Liver (tissue), 9 donors: Measurements from ENCODE around the gene SERPINI1. TPM values are rescaled to one million over a fixed set of nuclear protein-coding genes. Genes with fewer than 3 reads are reported as not detected.

ENCODE experiments used
- DNase-seq: peaks from one replicate; pipeline ENCODE4 v3.0.0-alpha.2; 2017; ENCODE audit warnings: low spot score
- H3K27ac ChIP-seq, 2 donors: one replicate each; pipeline ENCODE4 v1.7.0; 2013; ENCODE audit warnings: inconsistent platforms in 2 of 2, low read length in 2 of 2, control low read depth in 1 of 2, low read depth in 1 of 2, mild to moderate bottlenecking in 1 of 2
- H3K27me3 ChIP-seq, 4 donors: one replicate each; pipeline versions ENCODE4 v1.6.1 to v1.7.0; 2013; ENCODE audit warnings: low read length in 3 of 4, inconsistent platforms in 1 of 4, mild to moderate bottlenecking in 1 of 4, moderate library complexity in 1 of 4; ENCODE audit not compliant: control insufficient read depth in 4 of 4, insufficient read depth in 4 of 4
- H3K36me3 ChIP-seq, 4 donors: one replicate each; pipeline versions ENCODE4 v1.6.1 to v1.7.0; 2013; ENCODE audit warnings: low read length in 3 of 4, mild to moderate bottlenecking in 3 of 4, low read depth in 1 of 4, moderate library complexity in 1 of 4; ENCODE audit not compliant: control insufficient read depth in 4 of 4, insufficient read depth in 3 of 4
- H3K4me1 ChIP-seq, 4 donors: one replicate each; pipeline versions ENCODE4 v1.6.1 to v1.7.0; 2013; ENCODE audit warnings: low read length in 3 of 4, mild to moderate bottlenecking in 3 of 4, moderate library complexity in 1 of 4; ENCODE audit not compliant: control insufficient read depth in 4 of 4, insufficient read depth in 4 of 4
- H3K4me3 ChIP-seq, 3 donors: one replicate each; pipeline versions ENCODE4 v1.6.1 to v1.7.0; 2013; ENCODE audit warnings: low read length in 3 of 3, control low read depth in 1 of 3, low read depth in 1 of 3, mild to moderate bottlenecking in 1 of 3
- H3K9ac ChIP-seq, 2 donors: one replicate each; pipeline ENCODE4 v1.7.0; 2013; ENCODE audit warnings: low read length in 2 of 2, mild to moderate bottlenecking in 2 of 2, moderate library complexity in 2 of 2, control low read depth in 1 of 2, low read depth in 1 of 2
- H3K9me3 ChIP-seq, 4 donors: one replicate each; pipeline versions ENCODE4 v1.6.1 to v1.7.0; 2013; ENCODE audit warnings: low read length in 3 of 4; ENCODE audit not compliant: control insufficient read depth in 4 of 4
- ATF3 ChIP-seq: IDR thresholded peaks from 2 replicates; pipeline ENCODE4 v1.6.1; 2016; ENCODE audit warnings: antibody characterized with exemption
- CTCF ChIP-seq: fragments of 150-350 bp; IDR thresholded peaks from 2 replicates; pipeline ENCODE4 v1.5.1; 2017; ENCODE audit warnings: improper control_type of control experiment, low read depth, low read length; ENCODE audit not compliant: missing input control
- EGR1 ChIP-seq, 2 donors: IDR thresholded peaks; 2 replicates each; pipeline ENCODE4 v1.6.1; 2016 to 2018; ENCODE audit warnings: antibody characterized with exemption in 2 of 2, low read depth in 2 of 2
- FOXA1 ChIP-seq: IDR thresholded peaks from 2 replicates; pipeline ENCODE4 v1.6.1; 2016; ENCODE audit warnings: antibody characterized with exemption
- FOXA2 ChIP-seq: IDR thresholded peaks from 2 replicates; pipeline ENCODE4 v1.6.1; 2016; ENCODE audit warnings: antibody characterized with exemption
- GABPA ChIP-seq, 2 donors: IDR thresholded peaks in 1 of 2; conservative IDR thresholded peaks in 1 of 2; 2 replicates each; pipeline ENCODE4 v1.6.1; 2016; ENCODE audit warnings: antibody characterized with exemption in 2 of 2, mild to moderate bottlenecking in 1 of 2, moderate library complexity in 1 of 2
- MAX ChIP-seq: IDR thresholded peaks from 2 replicates; pipeline ENCODE4 v1.6.1; 2016; ENCODE audit warnings: antibody characterized with exemption
- NR2F2 ChIP-seq: IDR thresholded peaks from 2 replicates; pipeline ENCODE4 v1.6.1; 2016; ENCODE audit warnings: antibody characterized with exemption
- RAD21 ChIP-seq, 2 donors: IDR thresholded peaks; 2 replicates each; pipeline ENCODE4 v1.6.1; 2016; ENCODE audit warnings: antibody characterized with exemption in 2 of 2, mild to moderate bottlenecking in 2 of 2
- SP1 ChIP-seq: IDR thresholded peaks from 2 replicates; pipeline ENCODE4 v1.6.1; 2018; ENCODE audit warnings: antibody characterized with exemption, mild to moderate bottlenecking
- TAF1 ChIP-seq: conservative IDR thresholded peaks from 2 replicates; pipeline ENCODE4 v1.6.1; 2016; ENCODE audit warnings: antibody characterized with exemption, mild to moderate bottlenecking
- YY1 ChIP-seq: IDR thresholded peaks from 2 replicates; pipeline ENCODE4 v1.6.1; 2016; ENCODE audit warnings: antibody characterized with exemption, mild to moderate bottlenecking
- ZBTB33 ChIP-seq: IDR thresholded peaks from 2 replicates; pipeline ENCODE4 v1.6.1; 2016; ENCODE audit warnings: antibody characterized with exemption
- WGBS: extraction: QIAGEN DNeasy Blood & Tissue Kit; methylation state at CpG from one replicate; pipeline ENCODE4 v1.1.7; 2013; 5-methylcytosine and 5-hydroxymethylcytosine counted together
- polyA plus RNA-seq, 2 donors: library from polyadenylated mRNA; stranded (reverse) in 1 of 2; unstranded in 1 of 2; fragments of 200-250 nt in 1 of 2; fragments of >200 nt in 1 of 2; fragmentation: Nextera tagmentation in 1 of 2; extraction: Ambion mirVana in 1 of 2; gene quantifications; one replicate each; pipeline versions ENCODE4 v1.2.1 to v1.2.3, GENCODE V29; 2013 to 2015
- total RNA-seq, 2 donors: library from RNA; depleted of rRNA; stranded (reverse); fragments of >200 nt; gene quantifications; one replicate each; pipeline ENCODE4 v1.2.3, GENCODE V29; 2014
- donor health status: healthy.
- donor health status: healthy.
- donor health status: healthy.
- donor health status: healthy.
- donor health status: healthy.

SERPINI1 gene
- total and polyA plus RNA-seq, 4 donors = 0.90 to 23.6 (median 1.9) TPM

GRCh38 chr3:167811031-167811430 lies 75.5 kb downstream of the SERPINI1 start (continued):
- TF ChIP-seq CTCF (no peak), EGR1 (IDR thresholded peaks at IDR 0.05; ENCODE audit: low read depth in 2 of 2) (no peak)

- H3K4me3 ChIP-seq = no peak overlapping the region
- no peaks in the 10 kb centered on the region for H3K36me3 ChIP-seq
- H3K27ac ChIP-seq = no peak overlapping the region
- DNase-seq = no peak
- no peak overlapping the region for H3K9ac ChIP-seq
- no peaks in the 10 kb centered on the region for H3K27me3 ChIP-seq
- TF ChIP-seq CTCF (no peak), FOXA2 (no peak), MAX (no peak), RAD21 (IDR thresholded peaks at IDR 0.05) (no peak), FOXA1 (no peak), ZBTB33 (no peak), NR2F2 (no peak)
- no peaks in the 10 kb centered on the region for H3K4me1 ChIP-seq
- H3K9me3 ChIP-seq = no peaks in the 10 kb centered on the region
- WGBS = 43% methylated on average over 6 of the region's 6 CpGs
Measured at GRCh38 chr3:167813169-167814123, 77.9 kb downstream of the SERPINI1 start.

- 72% methylated on average over 4 of the region's 4 CpGs for WGBS
- H3K36me3 ChIP-seq = no peaks in the 10 kb centered on the region
- no peak overlapping the region for H3K4me3 ChIP-seq
- no peaks in the 10 kb centered on the region for H3K9me3 ChIP-seq
- no peaks in the 10 kb centered on the region for H3K27me3 ChIP-seq
- DNase-seq = no peak
- H3K27ac ChIP-seq = no peak overlapping the region
- H3K9ac ChIP-seq = no peak overlapping the region
- H3K4me1 ChIP-seq = no peaks in the 10 kb centered on the region
- TF ChIP-seq RAD21 (IDR thresholded peaks at IDR 0.05) (no peak), ZBTB33 (no peak), ATF3 (no peak), GABPA (IDR thresholded peaks at IDR 0.05 in 1 of 2, conservative IDR thresholded peaks at IDR 0.05 in 1 of 2) (no peak), TAF1 (no peak), CTCF (no peak), YY1 (no peak), MAX (no peak), SP1 (no peak)
Measured at GRCh38 chr3:167814441-167814951, 79.0 kb downstream of the SERPINI1 start.
